GM18502 (cell line): ENCODE results near the gene CD69.

Experiments
- ATAC-seq: cut with Tn5 transposase; IDR thresholded peaks from one replicate; pipeline ENCODE4 v1.9.1; 2021; ENCODE audit warnings: mild to moderate bottlenecking; ENCODE audit not compliant: unreplicated experiment, poor library complexity

Gene CD69

DNA sequence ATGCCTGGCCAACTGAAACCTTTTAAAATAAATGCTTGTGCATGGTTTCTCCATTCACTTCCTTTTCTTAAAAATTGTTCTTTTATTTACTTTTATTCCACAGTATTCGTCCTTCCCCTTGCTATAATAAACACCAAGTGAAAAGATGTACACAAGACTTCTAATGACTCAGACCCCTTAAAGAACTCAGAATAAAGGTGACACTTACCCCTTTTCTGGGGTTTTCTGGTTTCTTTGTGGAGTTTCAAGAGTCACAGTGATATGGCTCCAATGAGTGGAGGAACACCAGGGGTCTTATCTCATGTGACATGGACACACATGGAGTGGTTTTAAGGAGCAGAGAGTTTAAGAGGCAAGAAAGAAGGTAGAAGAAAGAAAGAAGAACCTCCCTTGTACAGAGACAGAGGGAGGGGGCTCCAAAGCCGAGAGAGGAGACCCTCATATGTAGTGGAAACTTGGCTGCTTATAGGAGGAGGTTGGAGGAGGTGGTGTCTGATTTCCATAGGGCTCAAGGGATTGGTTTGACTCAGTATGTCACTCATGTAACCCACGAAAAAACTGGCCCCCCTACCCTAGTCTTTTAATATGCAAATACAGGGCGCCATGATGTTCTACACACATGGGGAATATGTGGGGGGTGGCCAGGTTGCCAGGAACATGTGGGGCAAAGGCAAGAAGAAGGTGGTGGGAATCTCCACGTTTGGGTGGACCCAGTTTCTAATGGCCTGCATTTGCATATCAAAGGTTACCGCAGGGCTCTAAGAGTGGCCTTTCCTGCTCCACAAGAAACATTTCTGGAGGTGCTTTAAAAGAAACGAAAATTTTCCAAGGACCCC is 22.1 kb upstream of the CD69 start:
- no peak for ATAC-seq

DNA sequence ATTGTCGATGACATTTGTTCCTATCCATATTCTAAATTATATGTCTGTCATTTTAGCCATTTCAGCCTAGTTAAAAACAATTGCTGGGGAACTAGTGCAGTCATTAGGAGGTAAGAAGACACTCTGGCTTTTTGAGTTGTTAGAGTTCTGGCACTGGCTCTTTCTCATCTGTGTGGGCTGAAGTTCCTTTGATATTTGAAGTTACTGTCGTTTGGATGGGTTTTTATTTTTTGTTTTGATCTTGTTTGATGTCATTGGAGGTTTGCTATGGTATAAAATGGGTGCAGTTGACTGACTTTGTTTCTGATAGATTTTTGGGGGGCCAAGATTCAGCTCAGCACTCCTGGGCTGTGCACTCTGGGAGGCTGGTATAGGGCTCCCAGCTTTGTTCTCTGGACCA is 20.7 kb upstream of the CD69 start:
- no peak for ATAC-seq

- no peak for ATAC-seq
Observed at GRCh38 chr12:9779209-9779608, 18.5 kb upstream of the CD69 start.

- no peak for ATAC-seq
Observed at GRCh38 chr12:9776781-9777180, 16.1 kb upstream of the CD69 start.

DNA sequence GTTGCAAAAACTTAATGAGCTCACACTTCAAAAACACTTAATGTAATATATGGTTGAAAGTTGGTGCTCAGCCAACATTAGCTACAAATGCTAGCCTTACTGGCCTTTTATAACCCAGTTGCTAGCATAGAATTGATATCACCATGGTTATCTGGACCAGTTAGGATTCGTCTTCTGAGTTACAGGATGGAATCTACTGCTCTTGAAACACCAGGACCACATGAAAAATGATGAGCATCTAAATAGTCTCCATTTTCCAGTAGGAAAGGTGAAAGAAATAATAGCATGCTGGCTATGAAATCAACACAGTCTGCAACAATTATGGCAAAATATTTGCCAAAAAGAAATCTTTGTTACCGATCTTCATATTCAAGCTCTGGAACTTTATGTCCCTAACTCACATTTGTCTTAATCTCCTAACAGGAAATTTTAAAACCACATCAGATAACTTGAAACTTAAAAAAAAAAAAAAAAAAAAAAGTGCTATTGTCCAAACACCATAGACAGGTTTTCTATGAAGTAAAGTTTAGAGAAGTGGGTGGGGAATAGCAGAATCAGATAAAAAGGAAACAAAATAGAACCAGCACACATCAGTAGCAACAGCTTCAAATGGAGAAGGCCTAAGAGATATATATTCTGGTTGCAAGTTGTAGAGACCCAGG is 12.6 kb upstream of the CD69 start:
- no peak for ATAC-seq

- ATAC-seq, result no peak
Observed at GRCh38 chr12:9763025-9763424, 2.3 kb upstream of the CD69 start.

DNA sequence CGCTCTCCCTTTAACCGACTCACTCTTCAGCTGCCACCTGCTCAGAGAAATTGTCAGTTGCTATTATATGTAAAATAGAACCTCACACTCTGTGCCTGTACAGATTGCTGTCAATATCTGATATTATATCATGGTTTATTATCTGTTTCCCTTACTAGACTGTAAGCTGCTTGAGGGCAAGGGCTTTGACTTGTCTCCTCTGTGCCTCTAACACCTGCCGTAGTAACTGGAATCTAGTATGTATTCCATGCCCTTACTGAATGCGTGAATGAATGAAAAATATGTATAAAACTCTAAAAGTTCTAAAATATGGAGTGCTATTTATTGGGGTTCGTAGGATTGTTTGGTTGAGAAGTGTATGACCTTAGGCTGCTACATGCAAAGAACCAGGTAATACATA is 1.7 kb upstream of the CD69 start:
- no peak for ATAC-seq

GRCh38 chr12:9761419-9761781 is 699 bp upstream of the CD69 start:
- no peak for ATAC-seq

DNA sequence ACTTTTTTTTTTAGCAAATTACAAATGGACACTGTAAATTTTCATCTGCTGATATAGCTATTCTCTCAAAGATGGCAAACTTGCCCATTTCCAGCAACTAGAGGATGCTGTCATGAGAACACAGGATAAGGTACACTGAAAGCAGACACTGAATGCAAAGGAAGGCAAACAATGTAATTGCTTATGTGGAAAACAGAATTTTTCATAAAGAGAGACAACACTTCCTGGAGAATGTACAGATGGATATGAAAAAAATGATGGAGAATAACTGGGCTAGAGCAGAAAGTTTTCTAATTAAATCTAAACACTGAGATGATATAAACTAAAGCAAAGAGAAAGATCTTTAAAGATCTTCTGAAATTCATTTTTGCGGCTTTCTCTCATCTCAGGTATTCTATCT is 581 bp downstream of the CD69 start:
- no peak for ATAC-seq

GRCh38 chr12:9759694-9760093 is 1.0 kb downstream of the CD69 start:
- ATAC-seq, result no peak

DNA sequence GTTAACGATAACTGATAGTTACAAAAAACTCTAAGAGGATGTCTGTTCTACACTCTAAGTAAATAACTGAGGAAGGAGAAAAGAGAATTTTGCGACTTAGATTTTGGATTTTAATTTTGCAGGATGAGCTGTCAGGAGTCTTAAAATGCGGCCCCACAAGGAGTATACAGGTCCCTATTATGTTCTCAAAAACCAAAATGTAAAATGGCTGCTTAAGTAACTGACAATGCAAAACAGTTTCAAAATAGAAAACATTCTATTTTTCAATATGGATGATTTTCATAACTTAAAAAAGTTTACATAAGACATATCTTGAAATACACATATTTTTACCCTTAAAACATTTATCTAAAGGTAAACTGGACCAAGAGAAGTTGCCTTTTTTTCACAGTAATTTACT is 2.6 kb downstream of the CD69 start:
- ATAC-seq, result no peak

GRCh38 chr12:9757433-9758025 is 3.2 kb downstream of the CD69 start:
- no peak for ATAC-seq

DNA sequence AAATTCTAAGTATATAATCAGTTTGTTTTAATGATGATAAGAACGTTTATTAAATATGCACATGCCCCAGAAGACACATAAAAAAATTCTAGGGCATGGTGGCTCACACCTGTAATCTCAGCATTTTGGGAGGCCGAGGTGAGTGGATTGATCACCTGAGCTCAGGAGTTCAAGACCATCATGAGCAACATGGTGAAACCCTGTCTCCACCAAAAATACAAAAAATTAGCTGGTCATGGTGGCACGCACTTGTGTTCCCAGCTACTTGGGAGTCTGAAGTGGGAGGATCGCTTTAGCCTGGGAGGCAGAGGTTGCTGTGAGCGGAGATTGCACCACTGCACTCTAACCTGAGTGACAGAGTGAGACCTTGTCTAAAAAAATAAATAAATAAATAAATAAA is 4.0 kb downstream of the CD69 start:
- ATAC-seq, result no peak

DNA sequence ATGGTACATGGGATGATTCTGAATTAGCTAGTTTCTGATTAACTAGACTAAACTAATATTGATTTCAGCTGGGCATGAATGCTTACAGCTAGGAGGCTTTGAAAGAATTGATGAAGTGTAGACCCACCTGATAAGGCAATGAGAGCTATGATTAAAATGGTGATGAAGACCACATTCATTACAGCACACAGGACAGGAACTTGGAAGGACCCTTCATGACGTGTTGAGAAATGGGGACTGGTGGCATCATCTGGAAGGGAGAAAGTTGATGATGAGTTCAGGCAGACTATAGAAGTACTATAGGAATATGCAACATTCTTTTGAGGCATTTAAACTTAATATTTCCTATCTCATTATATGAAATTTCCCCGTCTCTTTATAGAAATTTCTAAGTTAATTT is 4.5 kb downstream of the CD69 start:
- ATAC-seq, result no peak

DNA sequence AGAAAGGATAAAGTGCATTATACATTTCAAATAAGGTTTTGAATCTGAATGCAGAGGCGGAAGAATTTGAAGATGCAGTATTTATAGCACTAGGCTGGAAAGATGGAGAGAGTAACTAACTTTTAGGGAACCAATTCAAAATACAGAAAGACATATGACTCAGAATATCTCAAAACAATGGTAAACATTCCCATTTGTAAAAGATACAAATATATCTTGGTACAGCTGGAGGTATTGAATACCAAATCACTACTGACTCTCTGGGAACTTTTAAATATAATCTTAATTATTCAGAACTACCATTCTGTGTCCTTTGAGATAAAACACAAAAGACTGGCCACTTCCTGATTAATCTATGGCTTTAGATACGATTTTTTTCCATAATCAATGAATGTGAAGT is 5.1 kb downstream of the CD69 start:
- ATAC-seq, result no peak

GRCh38 chr12:9755035-9755434 is 5.7 kb downstream of the CD69 start:
- no peak for ATAC-seq

GRCh38 chr12:9754099-9754927 is 6.4 kb downstream of the CD69 start:
- ATAC-seq, result no peak

DNA sequence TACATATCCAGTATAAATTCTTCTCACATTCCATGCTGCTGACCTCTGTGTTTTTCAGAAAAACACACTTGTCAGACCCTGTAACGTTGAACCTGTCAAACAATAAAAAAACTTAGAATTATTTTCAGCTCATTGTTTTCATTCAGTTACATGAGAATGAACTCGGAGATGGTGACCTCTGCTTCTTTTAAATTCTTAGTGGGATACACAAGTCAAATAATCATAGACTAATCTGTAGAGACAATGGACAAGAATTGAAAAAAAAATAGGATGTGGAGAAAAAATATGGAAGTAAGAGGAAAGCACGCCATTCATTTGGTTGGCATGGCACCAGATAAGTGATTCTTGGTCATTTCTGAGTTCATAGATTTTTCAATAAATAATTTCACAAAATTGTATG is 7.2 kb downstream of the CD69 start:
- ATAC-seq, result no peak

- ATAC-seq, result no peak
Observed at GRCh38 chr12:9753073-9753472, 7.6 kb downstream of the CD69 start.

GRCh38 chr12:9752145-9752933 is 8.4 kb downstream of the CD69 start:
- ATAC-seq, result no peak
